K562 (cell line): ENCODE measurements around the gene GDF2. TPM values are rescaled to one million over a fixed set of nuclear protein-coding genes. Genes with fewer than 3 reads are reported as not detected.

Experiments
- ATAC-seq: fragments of 200-7000 bp; cut with Tn5 transposase; 3 replicates; pipeline ENCODE4 v1.9.1; 2020; ENCODE audit warnings: moderate library complexity
- BruUV-seq: library from RNA; stranded (reverse); fragments of 400-500 nt; replicated peaks from 2 replicates; lab custom pipeline; 2021; lab: Mats Ljungman, UMichigan
- CTCF ChIA-PET: fragments of 300-600 bp; formaldehyde crosslinking; extraction: SDS; loops from one replicate; lab custom pipeline; 2021; ENCODE audit warnings: low intra/inter-chr PET ratio; lab: Yijun Ruan, JAX
- POLR2A ChIA-PET: fragments of 300-600, 350-650 bp; sonication (Branson Sonifier 250); formaldehyde crosslinking; extraction: SDS; loops from one replicate; lab custom pipeline; 2021; ENCODE audit warnings: antibody characterized with exemption, inconsistent platforms; lab: Yijun Ruan, JAX
- DNase-seq, 4 experiments: peaks; one replicate each; pipeline versions ENCODE4 v3.0.0 to v3.0.0-alpha.2; 2011 to 2018; ENCODE audit warnings: low spot score in 3 of 4, mixed read lengths in 3 of 4; ENCODE audit errors: extremely low read depth in 1 of 4
- FAIRE-seq: peaks from 2 replicates; lab custom pipeline; 2011; peaks lifted over from hg19 to GRCh38; lab: Jason Lieb, UNC
- H2AFZ ChIP-seq: 2 replicates; pipeline ENCODE4 v1.6.0; 2011; ENCODE audit warnings: low read depth, low read length, control low read depth, inconsistent platforms
- H3K27ac ChIP-seq: fragments of 200-600 bp; 3 replicates; pipeline ENCODE4 v1.8.0; 2011; ENCODE audit warnings: low read depth, mild to moderate bottlenecking, control low read depth, inconsistent platforms, low read length, moderate library complexity, mixed read lengths; ENCODE audit errors: extremely low read depth
- H3K27me3 ChIP-seq, 2 experiments: fragments of 300-600 bp in 1 of 2; 2 replicates in 1 of 2; 3 replicates in 1 of 2; pipeline versions ENCODE4 v1.6.0 to v1.8.0; 2011; ENCODE audit warnings: inconsistent platforms in 2 of 2, low read length in 2 of 2, mild to moderate bottlenecking in 1 of 2, mixed read lengths in 1 of 2, moderate library complexity in 1 of 2; ENCODE audit not compliant: control insufficient read depth in 2 of 2, insufficient read depth in 2 of 2
- H3K36me3 ChIP-seq: fragments of 300-600 bp; 3 replicates; pipeline ENCODE4 v1.8.0; 2011; ENCODE audit warnings: mild to moderate bottlenecking, low read length, inconsistent platforms; ENCODE audit not compliant: control insufficient read depth, insufficient read depth
- H3K4me1 ChIP-seq, 2 experiments: fragments of 200-600 bp in 1 of 2; replicated peaks in 1 of 2; 2 replicates in 1 of 2; 3 replicates in 1 of 2; pipeline versions ENCODE4 v1.5.1 to v1.8.0; 2011; ENCODE audit warnings: inconsistent platforms in 2 of 2, low read length in 2 of 2, mild to moderate bottlenecking in 1 of 2, mixed read lengths in 1 of 2, moderate library complexity in 1 of 2; ENCODE audit not compliant: control insufficient read depth in 2 of 2, insufficient read depth in 2 of 2
- H3K4me2 ChIP-seq: 2 replicates; pipeline ENCODE4 v1.6.1; 2011; ENCODE audit warnings: low read length, control low read depth, inconsistent platforms, mixed read lengths; ENCODE audit not compliant: insufficient read depth
- H3K4me3 ChIP-seq: fragments of 200-600 bp; sonication (generic), shearing (Covaris generic); 2 replicates; pipeline ENCODE4 v1.5.1; 2016; ENCODE audit warnings: control low read depth, inconsistent platforms
- H3K79me2 ChIP-seq: fragments of 200-600 bp; 3 replicates; pipeline ENCODE4 v1.8.0; 2011; ENCODE audit warnings: low read length, inconsistent platforms; ENCODE audit not compliant: control insufficient read depth, insufficient read depth
- H3K9ac ChIP-seq, 2 experiments: 2 replicates each; pipeline versions ENCODE4 v1.6.0 to v1.6.1; 2011; ENCODE audit warnings: low read depth in 2 of 2, low read length in 2 of 2, control low read depth in 1 of 2, inconsistent platforms in 1 of 2, mild to moderate bottlenecking in 1 of 2, mixed read lengths in 1 of 2; ENCODE audit not compliant: insufficient read depth in 1 of 2
- H3K9me1 ChIP-seq: one replicate; pipeline ENCODE4 v1.6.0; 2011; ENCODE audit warnings: inconsistent platforms, mild to moderate bottlenecking, low read length, moderate library complexity; ENCODE audit not compliant: control insufficient read depth, insufficient read depth
- H3K9me3 ChIP-seq: replicated peaks from 2 replicates; pipeline ENCODE4 v1.5.1; 2011; ENCODE audit warnings: low read depth, low read length, inconsistent platforms; ENCODE audit not compliant: control insufficient read depth, insufficient read depth
- H4K20me1 ChIP-seq: replicated peaks from 2 replicates; pipeline ENCODE4 v1.6.1; 2011; ENCODE audit warnings: low read length, inconsistent platforms, mixed read lengths; ENCODE audit not compliant: control insufficient read depth, insufficient read depth
- MAX ChIP-seq: sonication (generic); formaldehyde crosslinking; IDR thresholded peaks from 2 replicates; pipeline ENCODE4 v1.9.0; 2022; ENCODE audit warnings: mild to moderate bottlenecking, missing genetic modification reagents
- STAG1 ChIP-seq: sonication (generic); formaldehyde crosslinking; IDR thresholded peaks from 2 replicates; pipeline ENCODE4 v1.5.0; 2020; ENCODE audit warnings: missing genetic modification reagents, borderline replicate concordance
- ZNF436 ChIP-seq: fragments of 250-450, 450-650 bp; sonication (Bioruptor Pico); formaldehyde crosslinking; IDR thresholded peaks from 2 replicates; pipeline ENCODE4 v1.7.0; 2020; ENCODE audit warnings: mild to moderate bottlenecking
- ZNF785 ChIP-seq: fragments of 250-450 bp; sonication (Bioruptor Pico); IDR thresholded peaks from 2 replicates; pipeline ENCODE4 v1.4.0; 2020; ENCODE audit warnings: mild to moderate bottlenecking
- WGBS: fragments of 100-300 bp; shearing (Covaris generic); methylation state at CpG from one replicate; pipeline ENCODE4 v1.1.6; 2016; ENCODE audit warnings: low coverage, mixed read lengths; ENCODE audit not compliant: insufficient coverage; ENCODE audit errors: missing lambda C conversion rate; 5-methylcytosine and 5-hydroxymethylcytosine counted together
- in situ Hi-C: fragments of 300-500 bp; cut with MboI; formaldehyde crosslinking; loops from 4 replicates; pipeline ENCODE4 v1.15.0; 2018; ENCODE audit warnings: inconsistent platforms, mixed read lengths
- intact Hi-C: fragments of 100-400 bp; cut with micrococcal nuclease; formaldehyde crosslinking; loops from 2 replicates; pipeline ENCODE4 v1.14.2; 2022
- polyA plus RNA-seq, 8 experiments: library from polyadenylated mRNA; depleted of rRNA in 4 of 8; stranded (reverse) in 5 of 8; unstranded in 3 of 8; fragments of >200 nt; fragmentation: Nextera tagmentation in 2 of 8; fragmentation: Illumina TruSeq in 1 of 8; extraction: Ambion mirVana in 2 of 8; extraction: Trizol in 1 of 8; gene quantifications; 2 replicates each; pipeline versions ENCODE4 v1.2.1 to v1.2.3, GENCODE V29; 2011 to 2014; ENCODE audit warnings: inconsistent platforms in 1 of 8, missing spikeins in 1 of 8
- total RNA-seq, 7 experiments: library from RNA; depleted of rRNA in 6 of 7; stranded (reverse); fragments of >200 nt in 6 of 7; fragmentation: Illumina TruSeq in 2 of 7; extraction: Trizol in 2 of 7; gene quantifications; 2 replicates each; pipeline versions ENCODE4 v1.2.1 to v1.2.3, GENCODE V29; 2011 to 2021; ENCODE audit warnings: low replicate concordance in 1 of 7

Gene GDF2
- total and polyA plus RNA-seq, 9 of the 15 experiments (the other 6 are each of a cell fraction or from before 2014, with no cell fraction given) = 0.08 to 0.58 (median 0.27) TPM; not detected in 2

GRCh38 chr10:47359101-47359500 lies 36.8 kb downstream of the GDF2 start:
- WGBS = 0% methylated on average over 2 of the region's 2 CpGs
- H4K20me1 ChIP-seq = peaks cover 7% of the 10 kb centered on the region; the same call in 1 of the 2 replicates
- no peaks in the 10 kb centered on the region for H3K9me3 ChIP-seq
- H2AFZ ChIP-seq = no peak overlapping the region
- peaks cover 15 to 35% of the 10 kb centered on the region in 2 experiments for H3K27me3 ChIP-seq
- H3K4me2 ChIP-seq = no peak overlapping the region
- ATAC-seq (no peak), DNase-seq (no peak), FAIRE-seq (no peak)
- no peak overlapping the region for H3K4me3 ChIP-seq
- H3K9ac ChIP-seq = no peak overlapping the region
- intact Hi-C loops (no loop called here), in situ Hi-C loops (no loop called here)
- no peaks in the 10 kb centered on the region for H3K36me3 ChIP-seq
- H3K4me1 ChIP-seq = peaks cover 0 to 3% of the 10 kb centered on the region in 2 experiments; a peak in 1 of 5 replicates
- TF ChIP-seq STAG1 (no peak), ZNF436 (CRISPR knock-in tag) (no peak), MAX (CRISPR knock-in tag) (no peak), ZNF785 (CRISPR knock-in tag) (no peak)
- H3K27ac ChIP-seq = no peak overlapping the region
- ChIA-PET CTCF (no interaction called here), POLR2A (no interaction called here)
- H3K9me1 ChIP-seq = no peaks in the 10 kb centered on the region
- no TSS peak for BruUV-seq
- H3K79me2 ChIP-seq = no peaks in the 10 kb centered on the region
